Measurements from ENCODE around the gene NAA38.

The NAA38 gene

DNA sequence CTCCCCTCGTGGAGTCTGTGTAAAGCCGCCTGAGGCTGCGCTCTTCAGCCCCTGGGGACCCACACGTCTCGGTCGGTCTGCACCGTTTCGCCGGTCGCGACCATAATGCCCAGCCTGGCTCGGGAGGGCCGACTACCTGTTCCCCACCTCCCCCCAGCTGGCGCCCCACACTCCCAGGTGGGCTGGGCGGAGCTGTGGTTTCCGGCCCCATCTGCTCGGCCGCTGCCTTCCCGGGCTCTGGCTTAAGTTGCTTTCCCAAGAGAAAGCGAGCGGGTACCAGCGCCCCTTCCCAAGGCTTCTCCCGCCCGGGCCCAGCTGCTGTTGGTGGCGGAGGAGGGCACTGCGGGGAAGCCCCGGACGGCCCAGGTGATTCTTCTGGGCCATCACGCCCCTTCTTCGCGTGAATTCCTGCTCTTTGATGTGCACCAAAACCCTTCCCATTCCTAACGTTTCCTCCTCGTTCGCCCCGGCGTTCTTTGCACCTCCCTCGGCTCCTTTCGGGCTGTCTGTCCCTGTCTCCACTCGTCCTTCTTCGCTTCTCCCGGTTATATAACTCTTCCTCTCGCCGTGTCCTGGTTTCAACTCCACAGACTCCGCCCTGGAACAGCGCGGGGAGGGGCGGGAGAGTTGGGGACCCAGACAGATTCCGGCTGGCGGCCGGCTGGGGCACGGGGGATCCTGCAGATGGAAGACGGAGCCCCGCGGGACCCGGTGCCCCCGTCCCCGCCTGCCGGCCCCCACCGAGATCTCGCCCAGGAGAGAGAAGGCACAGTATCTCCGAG lies 21.4 kb downstream of the NAA38 start:
- H3K9ac ChIP-seq (ENCODE audit: low read depth, low read length) = peak overlapping the region; percentile 82
- H3K36me3 ChIP-seq (ENCODE audit: insufficient read depth, low read length) = no peaks in the 10 kb centered on the region
- H3K4me1 ChIP-seq (ENCODE audit: insufficient read depth, low read length) = peaks cover 11% of the 10 kb centered on the region
- H3K9me3 ChIP-seq (ENCODE audit: control insufficient read depth, insufficient read depth, low read length) = no peaks in the 10 kb centered on the region

DNA sequence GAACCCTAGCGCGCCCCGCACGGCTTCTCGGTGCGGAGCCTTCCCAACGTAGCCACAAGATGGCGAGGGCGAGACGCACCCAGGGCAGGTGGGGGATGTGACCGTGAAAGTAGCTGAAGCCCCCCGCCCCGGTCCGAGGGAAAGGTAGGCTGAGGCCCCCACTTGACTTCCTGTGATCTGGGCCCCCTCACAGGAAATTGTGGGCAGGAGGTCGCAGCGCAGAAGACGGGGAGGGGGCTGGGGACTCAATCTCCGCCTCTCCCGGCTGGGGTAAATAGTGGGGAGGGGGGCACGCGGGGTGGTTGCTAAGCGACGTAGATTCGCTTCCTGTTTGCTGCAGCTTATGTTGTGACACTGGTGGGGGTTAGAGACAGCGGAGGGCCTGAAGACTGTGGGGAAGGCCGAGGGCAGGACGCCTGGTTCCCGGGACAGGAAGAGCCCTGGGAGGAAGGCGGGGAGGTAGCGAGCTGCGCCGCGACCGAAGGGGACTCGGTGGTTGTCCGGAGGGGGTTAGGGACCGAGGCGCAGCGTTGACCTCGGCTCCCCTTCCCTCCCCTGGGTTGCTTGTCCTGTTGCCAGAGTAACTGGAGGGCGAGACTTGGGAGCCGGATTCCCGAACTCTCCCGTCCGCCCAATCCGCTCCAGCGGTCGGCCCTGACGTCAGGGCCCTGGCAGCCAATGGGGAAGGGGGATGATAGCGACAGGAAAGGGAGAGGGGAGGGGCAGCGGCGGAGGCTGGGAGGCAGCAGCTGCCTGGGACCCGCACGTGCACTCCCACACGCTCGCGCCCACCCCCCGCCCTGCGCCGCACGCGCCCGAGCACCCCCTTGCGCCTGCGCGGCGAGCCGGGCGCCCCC lies 22.2 kb downstream of the NAA38 start:
- H3K9ac ChIP-seq (ENCODE audit: low read depth, low read length) = peak overlapping the region; percentile 82; the same call in 1 of the 2 replicates
- no peaks in the 10 kb centered on the region for H3K9me3 ChIP-seq (ENCODE audit: control insufficient read depth, insufficient read depth, low read length)
- H3K4me1 ChIP-seq (ENCODE audit: insufficient read depth, low read length) = peaks cover 11% of the 10 kb centered on the region
- no peaks in the 10 kb centered on the region for H3K36me3 ChIP-seq (ENCODE audit: insufficient read depth, low read length)

DNA sequence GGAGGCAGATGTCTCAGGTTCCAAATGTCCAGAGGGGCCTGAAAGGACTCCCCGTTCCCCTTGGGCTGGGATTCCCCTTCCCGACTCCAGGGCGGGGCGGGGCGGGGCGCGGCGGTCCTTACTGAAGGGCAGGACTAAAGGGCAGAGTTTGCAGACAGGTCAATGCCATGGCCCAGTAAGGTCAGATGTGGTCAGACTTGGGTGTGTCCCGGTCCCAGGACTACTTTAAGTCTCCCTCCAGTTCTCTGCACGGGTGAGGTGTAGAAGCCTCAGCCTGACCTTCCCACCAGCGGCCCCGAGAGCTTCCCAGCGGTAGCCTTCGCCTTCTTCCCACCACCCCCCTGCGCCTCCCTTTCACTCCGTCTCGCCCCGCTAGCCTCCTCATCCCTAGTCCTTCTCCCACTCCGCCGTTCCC lies 22.8 kb downstream of the NAA38 start:
- no peaks in the 10 kb centered on the region for H3K9me3 ChIP-seq (ENCODE audit: control insufficient read depth, insufficient read depth, low read length)
- peak overlapping the region; percentile 76; the same call in 1 of the 2 replicates for H3K9ac ChIP-seq (ENCODE audit: low read depth, low read length)
- no peaks in the 10 kb centered on the region for H3K36me3 ChIP-seq (ENCODE audit: insufficient read depth, low read length)
- H3K4me1 ChIP-seq (ENCODE audit: insufficient read depth, low read length) = peaks cover 11% of the 10 kb centered on the region

DNA sequence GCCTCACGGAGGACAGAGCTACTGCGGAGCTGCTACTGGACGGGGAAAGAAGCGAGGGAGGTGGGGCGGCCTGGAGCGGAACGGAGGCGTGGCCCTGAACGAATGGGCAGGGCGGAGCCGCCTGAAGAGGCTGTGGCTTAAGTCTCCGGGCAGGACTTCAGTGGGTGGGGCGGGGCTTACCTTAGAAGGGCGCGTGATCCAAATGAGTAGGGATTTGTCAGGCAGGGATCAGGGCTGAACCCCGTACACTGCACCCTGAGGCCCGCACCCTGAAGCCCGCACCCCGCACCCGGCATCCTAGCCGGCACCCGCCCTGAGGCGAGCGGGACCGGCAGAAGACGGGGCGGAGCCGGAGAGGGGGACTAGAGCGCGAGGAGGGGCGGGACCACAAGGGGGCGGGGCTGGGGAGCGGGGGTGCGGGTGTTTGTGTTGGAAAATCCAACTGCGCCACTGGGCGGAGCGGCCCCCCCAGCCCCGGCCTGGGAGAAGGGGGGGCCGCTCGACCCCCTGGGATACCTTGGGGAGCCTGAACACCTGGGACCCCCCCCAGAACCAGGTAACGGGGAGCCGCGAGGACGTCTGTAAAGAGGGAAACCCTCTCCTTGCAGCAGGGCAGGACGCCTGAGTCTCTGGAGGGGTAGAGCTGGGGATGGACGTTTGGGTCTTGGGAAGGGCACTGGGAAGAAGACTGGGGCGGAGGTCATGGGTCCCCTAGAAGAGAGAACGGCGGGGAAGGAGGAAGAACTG lies 23.4 kb downstream of the NAA38 start, which contains the start of gene KDM6B:
Gene KDM6B (plus strand): TSS at position 423 of the 747 bp plus-strand sequence. CDS start 11,338 bp downstream, outside the sequence.
- Histone ChIP-seq H3K9ac (ENCODE audit: low read depth, low read length) (peak within 1 kb of the TSS; percentile 76; the same call in 1 of the 2 replicates), H3K4me1 (ENCODE audit: insufficient read depth, low read length) (peaks cover 9% of the 10 kb centered on the region), H3K36me3 (ENCODE audit: insufficient read depth, low read length) (no peaks in the 10 kb centered on the region), H3K9me3 (ENCODE audit: control insufficient read depth, insufficient read depth, low read length) (no peaks in the 10 kb centered on the region)

DNA sequence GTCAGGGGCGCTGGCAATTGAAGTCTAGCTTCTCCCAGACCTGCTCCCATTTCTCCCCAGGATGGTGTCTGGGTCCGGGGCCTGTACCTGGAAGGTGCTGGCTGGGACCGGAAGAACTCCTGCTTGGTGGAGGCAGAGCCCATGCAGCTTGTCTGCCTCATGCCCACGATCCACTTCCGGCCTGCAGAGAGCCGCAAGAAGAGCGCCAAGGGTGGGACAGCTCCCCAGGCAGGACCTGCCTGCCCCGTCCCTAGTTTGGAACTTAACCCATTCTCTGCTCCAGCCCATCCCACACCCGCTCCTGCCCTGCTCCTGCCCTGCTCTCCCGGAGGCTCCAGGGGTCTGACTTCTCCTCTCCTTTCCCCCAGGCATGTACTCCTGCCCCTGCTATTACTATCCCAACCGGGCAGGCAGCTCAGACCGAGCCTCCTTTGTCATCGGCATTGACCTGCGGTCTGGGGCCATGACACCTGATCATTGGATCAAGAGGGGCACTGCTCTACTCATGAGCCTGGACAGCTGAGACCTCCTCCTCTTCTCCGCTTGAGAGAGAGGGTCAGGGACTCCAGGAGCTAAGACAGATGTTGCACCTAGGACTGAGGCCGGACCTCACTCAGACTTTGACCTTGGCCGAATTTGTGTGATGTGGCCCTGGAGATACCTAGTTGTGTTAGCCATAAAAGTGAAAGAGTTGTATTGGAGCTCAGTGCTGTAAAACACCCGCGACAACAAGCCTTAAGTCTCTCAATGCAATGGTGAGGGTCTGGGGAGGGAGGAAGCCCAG lies 24.2 kb downstream of the NAA38 start:
- no peaks in the 10 kb centered on the region for H3K9me3 ChIP-seq (ENCODE audit: control insufficient read depth, insufficient read depth, low read length)
- peaks cover 3% of the 10 kb centered on the region; the same call in 1 of the 2 replicates for H3K4me1 ChIP-seq (ENCODE audit: insufficient read depth, low read length)
- no peaks in the 10 kb centered on the region for H3K36me3 ChIP-seq (ENCODE audit: insufficient read depth, low read length)
- H3K9ac ChIP-seq (ENCODE audit: low read depth, low read length) = peak overlapping the region; percentile 76; the same call in 1 of the 2 replicates

DNA sequence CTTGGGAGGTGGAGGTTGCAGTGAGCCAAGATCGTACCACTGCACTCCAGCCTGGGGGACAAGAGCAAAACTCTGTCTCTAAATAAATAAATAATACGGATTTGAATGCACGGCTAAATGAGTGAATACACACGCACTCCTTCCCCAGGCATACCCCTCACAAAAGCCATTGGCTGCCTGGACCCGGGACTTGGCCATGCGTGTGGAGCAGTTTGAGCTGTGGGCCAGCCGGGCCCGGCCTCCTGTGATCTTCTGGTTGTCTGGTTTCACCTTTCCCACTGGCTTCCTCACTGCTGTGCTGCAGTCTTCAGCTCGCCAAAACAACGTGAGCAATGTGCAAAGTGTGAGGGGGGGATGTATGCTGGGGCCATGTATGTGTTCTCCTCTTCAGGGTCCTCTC lies 24.9 kb downstream of the NAA38 start:
- no peaks in the 10 kb centered on the region for H3K9me3 ChIP-seq (ENCODE audit: control insufficient read depth, insufficient read depth, low read length)
- peaks cover 3% of the 10 kb centered on the region; the same call in 1 of the 2 replicates for H3K4me1 ChIP-seq (ENCODE audit: insufficient read depth, low read length)
- H3K36me3 ChIP-seq (ENCODE audit: insufficient read depth, low read length) = no peaks in the 10 kb centered on the region
- H3K9ac ChIP-seq (ENCODE audit: low read depth, low read length) = no peak overlapping the region

DNA sequence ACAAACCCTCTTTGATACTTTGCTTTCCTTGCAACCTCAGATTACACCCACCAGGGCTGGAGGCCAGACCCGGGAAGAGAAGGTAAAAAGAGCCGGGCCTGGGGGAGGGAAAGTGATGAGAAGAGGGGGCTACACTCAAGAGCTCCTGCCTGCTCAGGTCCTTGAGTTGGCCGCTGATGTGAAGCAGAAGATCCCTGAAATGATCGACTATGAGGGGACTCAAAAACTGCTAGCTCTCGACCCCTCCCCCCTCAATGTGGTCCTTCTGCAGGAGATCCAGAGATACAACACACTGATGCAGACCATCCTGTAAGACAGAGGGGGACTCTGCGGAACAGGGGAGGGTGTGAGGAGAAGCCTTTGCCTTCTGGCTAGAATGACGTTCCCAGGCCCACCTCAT lies 26.1 kb downstream of the NAA38 start:
- no peaks in the 10 kb centered on the region for H3K9me3 ChIP-seq (ENCODE audit: control insufficient read depth, insufficient read depth, low read length)
- no peaks in the 10 kb centered on the region for H3K36me3 ChIP-seq (ENCODE audit: insufficient read depth, low read length)
- no peak overlapping the region for H3K9ac ChIP-seq (ENCODE audit: low read depth, low read length)
- H3K4me1 ChIP-seq (ENCODE audit: insufficient read depth, low read length) = peaks cover 3% of the 10 kb centered on the region

DNA sequence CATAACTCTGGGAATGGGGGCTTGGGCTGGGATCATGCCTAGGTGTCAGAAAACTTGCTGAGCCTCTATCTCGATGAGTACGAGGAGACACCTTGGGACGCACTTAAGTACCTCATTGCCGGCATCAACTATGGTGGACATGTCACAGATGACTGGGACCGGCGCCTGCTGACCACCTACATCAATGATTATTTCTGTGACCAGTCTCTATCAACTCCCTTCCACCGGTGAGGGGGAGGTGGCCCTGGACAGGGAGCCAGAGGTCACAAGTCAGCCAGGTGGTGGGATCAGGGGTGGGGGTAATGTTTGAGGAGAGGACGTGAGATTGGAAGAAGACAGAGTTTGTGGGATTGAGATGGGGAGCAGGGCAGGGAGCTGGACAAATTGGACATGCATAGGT lies 26.7 kb downstream of the NAA38 start:
- Histone ChIP-seq H3K36me3 (ENCODE audit: insufficient read depth, low read length) (no peaks in the 10 kb centered on the region), H3K9me3 (ENCODE audit: control insufficient read depth, insufficient read depth, low read length) (no peaks in the 10 kb centered on the region), H3K4me1 (ENCODE audit: insufficient read depth, low read length) (peaks cover 3% of the 10 kb centered on the region), H3K9ac (ENCODE audit: low read depth, low read length) (no peak overlapping the region)

DNA sequence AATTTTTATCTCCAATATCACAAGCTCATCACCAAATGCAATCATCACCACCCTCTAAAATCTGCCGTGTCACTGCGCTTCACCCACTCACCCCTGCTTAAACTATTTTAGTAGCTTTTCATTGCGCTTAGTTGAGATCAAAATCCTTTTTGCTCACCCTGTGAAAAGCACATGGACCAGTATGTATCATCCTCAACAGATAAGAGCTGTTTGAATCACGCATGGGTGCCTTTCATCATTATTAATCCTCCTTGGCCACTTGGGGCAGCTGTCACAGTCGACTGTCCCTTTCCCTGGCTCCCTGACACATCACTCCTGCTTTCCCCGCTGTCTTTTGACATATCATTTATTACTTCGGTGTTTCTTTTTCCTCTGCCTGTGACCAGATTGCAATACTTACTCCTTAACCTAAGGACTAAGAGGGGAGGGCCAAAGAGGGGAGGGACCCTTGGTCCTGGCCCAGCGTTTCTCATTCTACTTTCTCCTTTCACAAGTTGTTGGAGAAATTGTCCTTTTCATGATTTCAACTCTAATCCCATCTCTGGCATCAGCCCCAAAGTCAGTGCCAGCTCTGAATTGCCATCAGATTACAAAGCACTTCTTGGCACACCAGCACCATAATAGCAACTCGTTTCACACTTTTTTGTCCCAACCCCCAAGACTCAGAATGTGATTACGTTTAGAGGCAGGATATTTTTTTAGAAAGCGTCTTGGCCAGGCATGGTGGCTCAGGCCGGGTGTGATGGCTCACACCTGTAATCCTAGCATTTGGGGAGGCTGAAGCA lies 32.0 kb downstream of the NAA38 start:
- no peaks in the 10 kb centered on the region; the same call in 1 of the 2 replicates for H3K4me1 ChIP-seq (ENCODE audit: insufficient read depth, low read length)
- no peaks in the 10 kb centered on the region for H3K36me3 ChIP-seq (ENCODE audit: insufficient read depth, low read length)
- H3K9ac ChIP-seq (ENCODE audit: low read depth, low read length) = no peak overlapping the region
- no peaks in the 10 kb centered on the region for H3K9me3 ChIP-seq (ENCODE audit: control insufficient read depth, insufficient read depth, low read length)

DNA sequence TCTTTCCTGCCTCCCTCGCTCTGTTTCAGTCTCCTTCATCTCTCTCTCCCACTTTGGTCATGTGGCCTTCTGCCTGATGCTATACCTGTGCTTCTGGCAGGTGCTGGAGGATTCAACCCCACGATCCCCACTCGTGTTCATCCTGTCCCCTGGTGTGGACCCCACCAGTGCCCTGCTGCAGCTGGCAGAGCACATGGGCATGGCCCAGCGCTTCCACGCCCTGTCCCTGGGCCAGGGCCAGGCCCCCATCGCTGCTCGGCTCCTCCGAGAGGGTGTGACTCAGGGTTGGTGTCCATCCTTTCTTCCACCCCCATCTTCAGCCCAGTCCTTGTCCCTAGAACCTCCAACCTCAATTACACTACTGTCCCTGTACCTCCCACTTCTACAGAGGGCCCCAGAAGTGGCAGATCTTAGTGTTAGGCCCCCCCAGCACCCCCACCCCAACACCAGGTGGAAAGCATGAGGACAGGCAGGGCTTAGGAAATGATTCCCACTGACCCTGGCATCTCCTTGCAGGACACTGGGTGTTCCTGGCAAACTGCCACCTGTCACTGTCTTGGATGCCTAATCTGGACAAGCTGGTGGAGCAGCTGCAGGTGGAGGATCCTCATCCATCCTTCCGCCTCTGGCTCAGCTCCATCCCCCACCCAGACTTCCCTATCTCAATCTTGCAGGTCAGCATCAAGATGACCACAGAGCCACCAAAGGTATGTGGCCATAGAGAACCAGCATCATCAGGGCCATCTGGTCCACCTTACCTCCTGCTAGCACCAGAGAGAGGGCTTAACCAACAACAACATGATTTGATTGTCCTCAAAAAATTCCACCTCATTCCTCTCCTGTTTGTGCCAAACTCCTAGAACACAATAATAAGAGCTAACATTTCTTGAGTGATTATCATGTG lies 33.1 kb downstream of the NAA38 start:
- no peaks in the 10 kb centered on the region for H3K9me3 ChIP-seq (ENCODE audit: control insufficient read depth, insufficient read depth, low read length)
- H3K9ac ChIP-seq (ENCODE audit: low read depth, low read length) = no peak overlapping the region
- no peaks in the 10 kb centered on the region for H3K36me3 ChIP-seq (ENCODE audit: insufficient read depth, low read length)
- no peaks in the 10 kb centered on the region; the same call in 1 of the 2 replicates for H3K4me1 ChIP-seq (ENCODE audit: insufficient read depth, low read length)

DNA sequence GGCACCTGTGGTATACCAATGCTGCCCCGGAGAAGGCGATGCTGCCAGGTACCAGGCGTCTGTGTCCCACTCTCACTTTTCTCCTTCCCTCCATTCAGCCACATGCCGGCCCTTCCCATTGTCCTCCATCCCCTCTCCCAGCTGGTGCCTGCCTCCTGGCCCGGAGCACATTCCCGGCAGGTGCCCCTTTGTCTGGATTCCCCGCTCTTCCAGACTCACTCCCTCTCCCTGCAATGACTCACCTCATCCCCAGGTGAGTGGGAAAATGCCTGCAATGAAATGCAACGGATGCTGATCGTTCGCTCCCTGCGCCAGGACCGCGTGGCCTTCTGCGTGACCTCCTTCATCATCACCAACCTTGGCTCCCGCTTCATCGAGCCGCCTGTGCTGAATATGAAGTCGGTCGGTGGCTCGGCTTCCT lies 33.8 kb downstream of the NAA38 start:
- no peaks in the 10 kb centered on the region; the same call in 1 of the 2 replicates for H3K4me1 ChIP-seq (ENCODE audit: insufficient read depth, low read length)
- H3K36me3 ChIP-seq (ENCODE audit: insufficient read depth, low read length) = no peaks in the 10 kb centered on the region
- no peaks in the 10 kb centered on the region for H3K9me3 ChIP-seq (ENCODE audit: control insufficient read depth, insufficient read depth, low read length)
- no peak overlapping the region for H3K9ac ChIP-seq (ENCODE audit: low read depth, low read length)

DNA sequence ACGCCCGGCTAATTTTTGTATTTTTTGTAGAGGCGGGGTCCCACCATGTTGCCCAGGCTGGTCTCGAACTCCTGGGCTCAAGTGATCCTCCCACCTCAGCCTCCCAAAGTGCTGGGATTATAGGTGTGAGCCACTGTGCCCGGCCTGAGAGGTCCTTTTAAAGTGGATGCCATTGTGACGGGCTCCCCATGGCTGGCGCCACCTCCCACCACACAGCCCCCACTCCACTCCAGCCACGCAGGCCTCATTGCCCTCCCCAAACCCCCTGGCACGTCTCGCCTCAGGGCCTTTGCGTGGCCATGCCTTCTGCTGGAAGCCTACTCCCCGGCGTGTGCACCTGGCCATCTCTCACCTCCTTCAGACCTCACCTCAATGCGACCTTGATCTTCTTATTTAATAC lies 35.2 kb downstream of the NAA38 start:
- no peak overlapping the region for H3K9ac ChIP-seq (ENCODE audit: low read depth, low read length)
- H3K9me3 ChIP-seq (ENCODE audit: control insufficient read depth, insufficient read depth, low read length) = no peaks in the 10 kb centered on the region
- no peaks in the 10 kb centered on the region; the same call in 1 of the 2 replicates for H3K4me1 ChIP-seq (ENCODE audit: insufficient read depth, low read length)
- no peaks in the 10 kb centered on the region for H3K36me3 ChIP-seq (ENCODE audit: insufficient read depth, low read length)
